Gastroesophageal sphincter (tissue), 3 donors: ENCODE results near the gene MYLK4.

Experiments used
- EP300 ChIP-seq: sonication (generic); formaldehyde crosslinking; IDR thresholded peaks from one replicate; pipeline ENCODE4 v1.6.1; 2017; ENCODE audit warnings: antibody characterized with exemption, mild to moderate bottlenecking
- POLR2AphosphoS5 ChIP-seq: sonication (generic); formaldehyde crosslinking; IDR thresholded peaks from one replicate; pipeline ENCODE4 v1.6.1; 2017; ENCODE audit warnings: antibody characterized with exemption
- TF ChIP-seq, protein P1 (sequence below), 4 experiments: fragments of 200-600 bp in 2 of 4; fragments of 450-650 bp in 2 of 4; sonication (generic) in 1 of 4; IDR thresholded peaks; one replicate each; pipeline ENCODE4 v1.5.1; 2017 to 2019; ENCODE audit warnings: antibody characterized with exemption in 4 of 4, mild to moderate bottlenecking in 2 of 4, moderate library complexity in 2 of 4

DNA sequence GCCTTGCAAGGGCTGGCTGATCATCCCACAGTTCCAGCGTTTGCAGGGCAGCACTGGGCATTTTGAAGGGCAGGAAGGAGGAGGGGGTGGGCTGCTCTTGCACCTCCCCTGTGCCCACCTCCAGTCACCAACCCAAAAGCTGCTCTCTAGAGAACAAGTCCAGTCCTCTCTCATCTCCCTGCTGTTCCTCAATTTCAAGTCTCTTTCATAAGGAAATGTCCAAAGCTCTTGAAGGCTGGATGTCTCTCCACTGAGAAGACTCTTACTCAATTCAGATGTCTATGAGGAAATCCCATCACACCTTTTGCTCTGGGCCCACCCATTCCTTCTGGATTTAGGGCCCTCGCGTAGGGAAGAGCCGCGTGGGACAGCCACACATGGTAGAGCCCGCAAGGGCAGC is 46.1 kb upstream of the MYLK4 start:
- TF ChIP-seq, protein P1, sequence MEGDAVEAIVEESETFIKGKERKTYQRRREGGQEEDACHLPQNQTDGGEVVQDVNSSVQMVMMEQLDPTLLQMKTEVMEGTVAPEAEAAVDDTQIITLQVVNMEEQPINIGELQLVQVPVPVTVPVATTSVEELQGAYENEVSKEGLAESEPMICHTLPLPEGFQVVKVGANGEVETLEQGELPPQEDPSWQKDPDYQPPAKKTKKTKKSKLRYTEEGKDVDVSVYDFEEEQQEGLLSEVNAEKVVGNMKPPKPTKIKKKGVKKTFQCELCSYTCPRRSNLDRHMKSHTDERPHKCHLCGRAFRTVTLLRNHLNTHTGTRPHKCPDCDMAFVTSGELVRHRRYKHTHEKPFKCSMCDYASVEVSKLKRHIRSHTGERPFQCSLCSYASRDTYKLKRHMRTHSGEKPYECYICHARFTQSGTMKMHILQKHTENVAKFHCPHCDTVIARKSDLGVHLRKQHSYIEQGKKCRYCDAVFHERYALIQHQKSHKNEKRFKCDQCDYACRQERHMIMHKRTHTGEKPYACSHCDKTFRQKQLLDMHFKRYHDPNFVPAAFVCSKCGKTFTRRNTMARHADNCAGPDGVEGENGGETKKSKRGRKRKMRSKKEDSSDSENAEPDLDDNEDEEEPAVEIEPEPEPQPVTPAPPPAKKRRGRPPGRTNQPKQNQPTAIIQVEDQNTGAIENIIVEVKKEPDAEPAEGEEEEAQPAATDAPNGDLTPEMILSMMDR (IDR thresholded peaks at IDR 0.05), result no peak
- TF ChIP-seq EP300 (no peak), POLR2AphosphoS5 (no peak)
